OCI-LY7 (cell line): ENCODE measurements around the gene DPH6.

Source experiments
- EZH2phosphoT487 ChIP-seq: fragments of 200-600 bp; sonication (generic); IDR thresholded peaks from 2 replicates; pipeline ENCODE4 v1.6.1; 2018; ENCODE audit warnings: low read depth, borderline replicate concordance, mild to moderate bottlenecking, mixed run types, antibody characterized with exemption, low read length, moderate library complexity, mixed read lengths
- TF ChIP-seq, protein P1 (sequence below): fragments of 200-600 bp; sonication (generic); conservative IDR thresholded peaks from 2 replicates; pipeline ENCODE4 v1.5.1; 2014; ENCODE audit warnings: mild to moderate bottlenecking, antibody characterized with exemption, low read length, moderate library complexity, mixed read lengths

DNA sequence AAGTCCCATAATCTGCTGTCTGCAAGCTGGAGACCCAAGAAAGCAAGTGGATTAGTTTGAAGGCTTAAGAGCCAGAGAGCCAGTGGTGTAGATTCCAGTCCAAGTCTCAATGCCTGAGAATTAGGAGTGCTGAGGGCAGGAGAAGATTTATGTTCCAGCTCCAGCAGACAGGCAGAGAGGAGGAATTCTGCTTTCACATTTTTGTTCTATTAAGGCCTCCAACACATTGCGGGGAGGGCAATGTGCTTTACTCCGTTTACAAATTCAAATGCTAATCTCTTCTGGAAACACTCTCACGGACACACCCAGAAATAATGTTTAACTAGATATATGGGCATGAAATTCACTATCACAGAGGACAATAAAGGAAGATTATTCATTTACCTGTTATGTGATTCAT, 54.0 kb downstream of the DPH6 start:
- TF ChIP-seq, protein P1, sequence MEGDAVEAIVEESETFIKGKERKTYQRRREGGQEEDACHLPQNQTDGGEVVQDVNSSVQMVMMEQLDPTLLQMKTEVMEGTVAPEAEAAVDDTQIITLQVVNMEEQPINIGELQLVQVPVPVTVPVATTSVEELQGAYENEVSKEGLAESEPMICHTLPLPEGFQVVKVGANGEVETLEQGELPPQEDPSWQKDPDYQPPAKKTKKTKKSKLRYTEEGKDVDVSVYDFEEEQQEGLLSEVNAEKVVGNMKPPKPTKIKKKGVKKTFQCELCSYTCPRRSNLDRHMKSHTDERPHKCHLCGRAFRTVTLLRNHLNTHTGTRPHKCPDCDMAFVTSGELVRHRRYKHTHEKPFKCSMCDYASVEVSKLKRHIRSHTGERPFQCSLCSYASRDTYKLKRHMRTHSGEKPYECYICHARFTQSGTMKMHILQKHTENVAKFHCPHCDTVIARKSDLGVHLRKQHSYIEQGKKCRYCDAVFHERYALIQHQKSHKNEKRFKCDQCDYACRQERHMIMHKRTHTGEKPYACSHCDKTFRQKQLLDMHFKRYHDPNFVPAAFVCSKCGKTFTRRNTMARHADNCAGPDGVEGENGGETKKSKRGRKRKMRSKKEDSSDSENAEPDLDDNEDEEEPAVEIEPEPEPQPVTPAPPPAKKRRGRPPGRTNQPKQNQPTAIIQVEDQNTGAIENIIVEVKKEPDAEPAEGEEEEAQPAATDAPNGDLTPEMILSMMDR, result no peak
- no peak for TF ChIP-seq EZH2phosphoT487
